ENCODE measurements around the gene EFHD2.

GRCh38 chr1:15384301-15384901, 25.3 kb upstream of the EFHD2 start:
- TF ChIP-seq, protein P1, sequence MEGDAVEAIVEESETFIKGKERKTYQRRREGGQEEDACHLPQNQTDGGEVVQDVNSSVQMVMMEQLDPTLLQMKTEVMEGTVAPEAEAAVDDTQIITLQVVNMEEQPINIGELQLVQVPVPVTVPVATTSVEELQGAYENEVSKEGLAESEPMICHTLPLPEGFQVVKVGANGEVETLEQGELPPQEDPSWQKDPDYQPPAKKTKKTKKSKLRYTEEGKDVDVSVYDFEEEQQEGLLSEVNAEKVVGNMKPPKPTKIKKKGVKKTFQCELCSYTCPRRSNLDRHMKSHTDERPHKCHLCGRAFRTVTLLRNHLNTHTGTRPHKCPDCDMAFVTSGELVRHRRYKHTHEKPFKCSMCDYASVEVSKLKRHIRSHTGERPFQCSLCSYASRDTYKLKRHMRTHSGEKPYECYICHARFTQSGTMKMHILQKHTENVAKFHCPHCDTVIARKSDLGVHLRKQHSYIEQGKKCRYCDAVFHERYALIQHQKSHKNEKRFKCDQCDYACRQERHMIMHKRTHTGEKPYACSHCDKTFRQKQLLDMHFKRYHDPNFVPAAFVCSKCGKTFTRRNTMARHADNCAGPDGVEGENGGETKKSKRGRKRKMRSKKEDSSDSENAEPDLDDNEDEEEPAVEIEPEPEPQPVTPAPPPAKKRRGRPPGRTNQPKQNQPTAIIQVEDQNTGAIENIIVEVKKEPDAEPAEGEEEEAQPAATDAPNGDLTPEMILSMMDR (IDR thresholded peaks at IDR 0.05) = no peak
- TF ChIP-seq POLR2A (IDR thresholded peaks at IDR 0.05) = no peak
- no peak for TF ChIP-seq POLR2AphosphoS5 (IDR thresholded peaks at IDR 0.05; ENCODE audit: insufficient read depth in 1 of 2, low read depth in 1 of 2)

Measured in vagina (tissue), 2 donors.